Stomach (tissue), 9 donors: ENCODE measurements around the gene VAV3. TPM values are rescaled to one million over a fixed set of nuclear protein-coding genes. Genes with fewer than 3 reads are reported as not detected.
A peak's percentile ranks its signal among the peaks of the same experiment; 100 is the strongest.

Experiments used
- DNase-seq, 2 donors: peaks; one replicate each; pipeline versions ENCODE4 v3.0.0 to v3.0.0-alpha.2; 2013 to 2019
- H3K27ac ChIP-seq, 5 donors: fragments of 200-600 bp in 4 of 5; sonication (generic) in 4 of 5; one replicate each; pipeline ENCODE4 v1.5.1; 2013 to 2019; ENCODE audit warnings: mild to moderate bottlenecking in 1 of 5, moderate library complexity in 1 of 5
- H3K27me3 ChIP-seq, 3 donors: fragments of 200-600 bp; sonication (generic); one replicate each; pipeline ENCODE4 v1.5.1; 2017 to 2019; ENCODE audit warnings: mixed run types in 1 of 3
- H3K36me3 ChIP-seq, 4 donors: fragments of 200-600 bp; sonication (generic); 1 replicate in 3 of 4; 2 replicates in 1 of 4; pipeline ENCODE4 v1.5.1; 2016 to 2019
- H3K4me1 ChIP-seq, 4 donors: fragments of 200-600 bp; sonication (generic); one replicate each; pipeline ENCODE4 v1.5.1; 2016 to 2019
- H3K4me3 ChIP-seq, 4 donors: fragments of 200-600 bp; sonication (generic) in 3 of 4; one replicate each; pipeline ENCODE4 v1.5.1; 2016 to 2019; ENCODE audit warnings: mild to moderate bottlenecking in 1 of 4
- H3K9me3 ChIP-seq, 4 donors: fragments of 200-600 bp; sonication (generic); one replicate each; pipeline ENCODE4 v1.5.1; 2016 to 2019
- EP300 ChIP-seq: sonication (generic); formaldehyde crosslinking; IDR thresholded peaks from one replicate; pipeline ENCODE4 v1.6.1; 2017; ENCODE audit warnings: antibody characterized with exemption
- POLR2A ChIP-seq, 4 donors: fragments of 450-650 bp; IDR thresholded peaks; one replicate each; pipeline ENCODE4 v1.6.1; 2016; ENCODE audit warnings: antibody characterized with exemption in 4 of 4, control low read depth in 2 of 4, mild to moderate bottlenecking in 1 of 4, moderate library complexity in 1 of 4
- POLR2AphosphoS5 ChIP-seq, 3 donors: sonication (generic); formaldehyde crosslinking; IDR thresholded peaks; one replicate each; pipeline ENCODE4 v1.6.1; 2016; ENCODE audit warnings: antibody characterized with exemption in 3 of 3
- WGBS, 5 donors: extraction: QIAGEN DNeasy Blood & Tissue Kit in 3 of 5; methylation state at CpG; one replicate each; pipeline versions ENCODE4 v1.1.5 to v1.1.7; 2013 to 2018; 5-methylcytosine and 5-hydroxymethylcytosine counted together
- intact Hi-C: fragments of 100-400 bp; cut with DNase I; formaldehyde crosslinking; loops from one replicate; pipeline ENCODE4 v1.15.1; 2023; ENCODE audit warnings: low total_unique reads
- polyA plus RNA-seq, 3 donors: library from polyadenylated mRNA; stranded (reverse); fragments of 200-250 nt; gene quantifications; one replicate each; pipeline ENCODE4 v1.2.3, GENCODE V29; 2013
- total RNA-seq, 5 donors: library from RNA; depleted of rRNA; stranded (reverse); fragments of >200 nt; gene quantifications; one replicate each; pipeline versions ENCODE4 v1.1.0 to v1.2.3, GENCODE V29; 2014 to 2016
- TF ChIP-seq, protein P1 (sequence below), 7 experiments: fragments of 450-650 bp in 4 of 7; fragments of 200-600 bp in 3 of 7; sonication (generic) in 3 of 7; IDR thresholded peaks; one replicate each; pipeline ENCODE4 v1.5.1; 2016 to 2019; ENCODE audit warnings: antibody characterized with exemption in 7 of 7, control low read depth in 2 of 7, mild to moderate bottlenecking in 1 of 7
- donor health status: healthy with polysubstance abuse.
- donor health status: Bipolar disorder and iron deficiency.
- donor health status: healthy.

The VAV3 gene
- total and polyA plus RNA-seq, 8 donors: 5.7 to 29.3 (median 6.9) TPM

DNA sequence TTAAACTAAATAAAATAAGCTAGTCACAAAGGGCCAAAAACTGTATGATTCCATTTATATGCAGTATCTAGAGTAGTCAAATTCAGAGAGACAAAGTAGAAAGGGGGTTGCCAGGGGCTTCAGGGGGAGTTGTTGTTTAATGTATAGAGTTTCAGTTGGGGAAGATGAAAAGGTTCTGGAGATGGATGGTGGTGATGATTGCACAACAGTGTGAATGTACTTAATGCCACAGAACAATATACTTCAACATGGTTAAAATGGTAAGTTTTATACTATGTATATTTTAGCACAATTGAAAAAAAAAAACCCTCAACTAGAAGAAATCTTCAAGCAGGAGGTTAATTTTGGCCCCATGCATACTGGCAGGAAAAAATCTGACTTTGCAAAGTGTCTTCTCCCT lies 24.3 kb downstream of the VAV3 start:
- intact Hi-C loops: no loop called here
- Histone ChIP-seq H3K36me3 (no peaks in the 10 kb centered on the region), H3K4me1 (peaks cover 14 to 44% (median 24%) of the 10 kb centered on the region in 4 donors), H3K27ac (peak overlapping the region in 2 of 5 donors; percentile 59 to 67), H3K4me3 (no peak overlapping the region), H3K9me3 (no peaks in the 10 kb centered on the region), H3K27me3 (no peaks in the 10 kb centered on the region)
- DNase-seq: no peak
- TF ChIP-seq, protein P1, sequence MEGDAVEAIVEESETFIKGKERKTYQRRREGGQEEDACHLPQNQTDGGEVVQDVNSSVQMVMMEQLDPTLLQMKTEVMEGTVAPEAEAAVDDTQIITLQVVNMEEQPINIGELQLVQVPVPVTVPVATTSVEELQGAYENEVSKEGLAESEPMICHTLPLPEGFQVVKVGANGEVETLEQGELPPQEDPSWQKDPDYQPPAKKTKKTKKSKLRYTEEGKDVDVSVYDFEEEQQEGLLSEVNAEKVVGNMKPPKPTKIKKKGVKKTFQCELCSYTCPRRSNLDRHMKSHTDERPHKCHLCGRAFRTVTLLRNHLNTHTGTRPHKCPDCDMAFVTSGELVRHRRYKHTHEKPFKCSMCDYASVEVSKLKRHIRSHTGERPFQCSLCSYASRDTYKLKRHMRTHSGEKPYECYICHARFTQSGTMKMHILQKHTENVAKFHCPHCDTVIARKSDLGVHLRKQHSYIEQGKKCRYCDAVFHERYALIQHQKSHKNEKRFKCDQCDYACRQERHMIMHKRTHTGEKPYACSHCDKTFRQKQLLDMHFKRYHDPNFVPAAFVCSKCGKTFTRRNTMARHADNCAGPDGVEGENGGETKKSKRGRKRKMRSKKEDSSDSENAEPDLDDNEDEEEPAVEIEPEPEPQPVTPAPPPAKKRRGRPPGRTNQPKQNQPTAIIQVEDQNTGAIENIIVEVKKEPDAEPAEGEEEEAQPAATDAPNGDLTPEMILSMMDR (IDR thresholded peaks at IDR 0.05): no peak
- no peak for TF ChIP-seq POLR2AphosphoS5 (IDR thresholded peaks at IDR 0.05)
- TF ChIP-seq POLR2A (IDR thresholded peaks at IDR 0.05): no peak
- TF ChIP-seq EP300: no peak

DNA sequence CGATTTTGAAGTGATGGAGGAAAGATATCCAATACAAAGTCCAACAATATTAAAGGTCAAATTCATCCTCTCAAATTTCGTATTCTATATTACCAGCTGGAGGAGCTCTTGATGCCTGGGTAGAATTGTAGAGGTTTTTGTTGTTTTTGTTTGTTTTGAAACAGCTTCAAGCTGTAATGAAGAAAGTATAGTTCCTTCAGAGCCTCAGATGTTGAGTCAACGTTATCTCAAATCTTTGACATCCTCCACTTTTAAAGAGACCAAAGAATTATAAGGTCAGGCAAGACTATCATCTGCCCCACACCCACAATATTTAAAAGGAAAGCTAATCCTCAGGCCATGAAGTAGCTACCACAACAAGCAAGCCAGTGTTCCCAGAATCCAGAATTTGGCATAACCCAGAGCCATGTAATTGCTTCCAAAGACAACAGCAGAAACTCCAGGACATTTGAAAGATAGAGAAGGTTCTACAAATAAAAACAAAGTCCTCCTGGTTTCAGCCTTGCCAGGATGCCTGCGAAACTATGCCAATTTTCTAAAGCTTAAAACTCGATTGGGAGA lies 24.9 kb downstream of the VAV3 start:
- Histone ChIP-seq H3K4me3 (no peak overlapping the region), H3K36me3 (no peaks in the 10 kb centered on the region), H3K27ac (peak overlapping the region in 2 of 5 donors; percentile 59 to 67), H3K9me3 (no peaks in the 10 kb centered on the region), H3K4me1 (peaks cover 18 to 50% (median 30%) of the 10 kb centered on the region in 4 donors), H3K27me3 (no peaks in the 10 kb centered on the region)
- 68 to 82% (median 75%) methylated on average over 5 of the region's 5 CpGs for WGBS, 5 donors
- no peak for DNase-seq
- TF ChIP-seq, protein P1 (IDR thresholded peaks at IDR 0.05): no peak
- TF ChIP-seq POLR2A (IDR thresholded peaks at IDR 0.05) (no peak), POLR2AphosphoS5 (IDR thresholded peaks at IDR 0.05) (no peak), EP300 (no peak)
- intact Hi-C loops: no loop called here

DNA sequence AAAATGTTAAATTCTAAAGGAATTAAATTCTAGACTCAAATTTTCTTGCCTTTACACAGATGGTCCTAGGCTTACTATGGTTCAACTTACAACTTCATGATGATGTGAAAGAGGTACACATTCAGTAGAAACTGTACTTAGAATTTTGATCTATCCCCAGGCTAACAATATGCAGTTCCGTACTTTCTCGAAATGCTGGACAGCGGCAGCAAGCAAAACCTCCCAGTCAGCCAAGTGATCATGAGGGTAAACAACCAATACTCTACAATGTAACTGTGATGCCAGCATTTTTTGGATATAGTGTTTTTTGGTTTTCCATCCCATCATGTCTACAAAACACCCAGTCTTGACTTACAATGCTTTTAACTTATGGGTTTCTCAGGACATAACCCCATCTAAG lies 25.7 kb downstream of the VAV3 start:
- intact Hi-C loops: no loop called here
- Histone ChIP-seq H3K9me3 (no peaks in the 10 kb centered on the region), H3K4me1 (peaks cover 19 to 59% (median 31%) of the 10 kb centered on the region in 4 donors), H3K36me3 (no peaks in the 10 kb centered on the region), H3K4me3 (no peak overlapping the region), H3K27me3 (no peaks in the 10 kb centered on the region), H3K27ac (no peak overlapping the region)
- TF ChIP-seq EP300 (no peak), POLR2AphosphoS5 (IDR thresholded peaks at IDR 0.05) (no peak), POLR2A (IDR thresholded peaks at IDR 0.05) (no peak)
- TF ChIP-seq, protein P1 (IDR thresholded peaks at IDR 0.05): no peak
- 62 to 96% (median 89%) methylated on average over 3 of the region's 3 CpGs for WGBS, 5 donors
- DNase-seq: no peak

DNA sequence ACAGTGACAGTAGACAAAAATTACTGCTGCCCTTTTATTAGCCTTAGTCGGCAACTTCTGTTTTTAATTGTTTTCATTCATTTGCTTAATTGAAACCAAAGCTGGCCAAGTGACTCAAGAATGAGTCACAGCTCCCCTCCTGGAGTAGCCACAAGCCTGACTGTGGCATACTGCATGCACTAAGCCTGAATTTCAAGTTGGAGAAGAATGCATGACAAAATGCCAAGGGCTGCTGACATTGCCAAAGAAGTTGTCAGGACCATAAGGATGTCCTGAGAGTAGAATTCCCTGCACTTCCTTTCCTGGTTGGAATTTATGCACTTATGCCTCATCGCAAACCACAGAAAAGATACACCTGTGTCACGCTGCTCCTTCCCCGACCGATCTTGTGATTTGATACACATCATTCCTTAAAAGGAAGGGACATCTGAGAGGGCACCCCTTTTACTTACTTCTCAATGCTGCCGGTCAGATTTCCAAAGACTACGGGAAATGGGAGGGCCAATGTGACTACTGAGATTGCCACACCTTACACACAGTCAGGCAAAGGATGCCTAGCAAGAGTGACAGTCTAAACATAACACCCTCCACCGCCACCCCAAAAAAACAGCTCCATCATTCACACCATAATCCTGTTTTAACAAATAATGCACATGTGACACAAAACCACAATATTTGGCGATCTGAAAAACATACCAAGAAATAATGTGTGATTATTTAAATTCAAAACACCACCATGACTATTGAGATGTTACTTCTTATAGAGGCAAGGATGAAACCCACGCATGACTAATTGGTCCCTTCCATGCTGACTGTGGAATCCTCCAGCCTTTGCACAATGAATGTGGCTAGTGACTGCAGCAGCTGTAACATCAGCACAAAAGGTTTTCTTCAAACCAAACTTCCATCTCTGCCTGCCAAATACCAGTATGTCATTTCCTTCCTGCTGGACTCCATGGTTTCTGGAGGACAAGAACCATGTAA lies 28.2 kb downstream of the VAV3 start:
- WGBS, 5 donors: 50 to 57% (median 54%) methylated on average over 10 of the region's 10 CpGs
- TF ChIP-seq, protein P1 (IDR thresholded peaks at IDR 0.05): no peak
- TF ChIP-seq EP300: no peak
- no peak for TF ChIP-seq POLR2A (IDR thresholded peaks at IDR 0.05)
- peak in 2 of 3 donors; percentile 61 to 74 for TF ChIP-seq POLR2AphosphoS5 (IDR thresholded peaks at IDR 0.05)
- H3K4me1 ChIP-seq: peaks cover 22 to 65% (median 31%) of the 10 kb centered on the region in 4 donors
- no peaks in the 10 kb centered on the region for H3K36me3 ChIP-seq
- no peaks in the 10 kb centered on the region for H3K9me3 ChIP-seq
- intact Hi-C loops: no loop called here
- no peaks in the 10 kb centered on the region for H3K27me3 ChIP-seq
- H3K4me3 ChIP-seq: no peak overlapping the region
- DNase-seq: peak; percentile 21 to 78
- peak overlapping the region in 4 of 5 donors; percentile 39 to 65 (median 57) for H3K27ac ChIP-seq
